ENCODE results near the gene RPS15.
"Not testable (repeated sequence)": the region's sequence is repeated elsewhere in the genome, so short reads cannot be mapped to it uniquely, and the experiment has no call there.

The RPS15 gene

GRCh38 chr19:1418951-1419738 lies 19.1 kb upstream of the RPS15 start:
- in situ Hi-C loops (cut with MboI; ENCODE audit: low sequenced_read_pairs) = no loop called here

- in situ Hi-C loops (cut with MboI; ENCODE audit: low sequenced_read_pairs) = not testable (repeated sequence)
These were observed 18.1 kb upstream of the RPS15 start for GRCh38 chr19:1420085-1420484.

- in situ Hi-C loops (cut with MboI; ENCODE audit: low sequenced_read_pairs) = no loop called here
These were observed 17.6 kb upstream of the RPS15 start for GRCh38 chr19:1420590-1420989.

GRCh38 chr19:1421218-1421957 lies 16.8 kb upstream of the RPS15 start:
- in situ Hi-C loops (cut with MboI; ENCODE audit: low sequenced_read_pairs) = no loop called here

- in situ Hi-C loops (cut with MboI; ENCODE audit: low sequenced_read_pairs) = no loop called here
These were observed 16.3 kb upstream of the RPS15 start for GRCh38 chr19:1421958-1422305.

GRCh38 chr19:1422360-1422759 lies 15.8 kb upstream of the RPS15 start:
- in situ Hi-C loops (cut with MboI; ENCODE audit: low sequenced_read_pairs) = no loop called here

GRCh38 chr19:1422943-1423342 lies 15.3 kb upstream of the RPS15 start:
- in situ Hi-C loops (cut with MboI; ENCODE audit: low sequenced_read_pairs) = no loop called here

GRCh38 chr19:1423436-1424191 lies 14.6 kb upstream of the RPS15 start:
- in situ Hi-C loops (cut with MboI; ENCODE audit: low sequenced_read_pairs) = no loop called here

GRCh38 chr19:1424192-1424955 lies 13.8 kb upstream of the RPS15 start:
- in situ Hi-C loops (cut with MboI; ENCODE audit: low sequenced_read_pairs) = no loop called here

- in situ Hi-C loops (cut with MboI; ENCODE audit: low sequenced_read_pairs) = no loop called here
These were observed 12.9 kb upstream of the RPS15 start for GRCh38 chr19:1425102-1425837.

GRCh38 chr19:1425902-1426301 lies 12.3 kb upstream of the RPS15 start:
- in situ Hi-C loops (cut with MboI; ENCODE audit: low sequenced_read_pairs) = no loop called here

- in situ Hi-C loops (cut with MboI; ENCODE audit: low sequenced_read_pairs) = no loop called here
These were observed 11.5 kb upstream of the RPS15 start for GRCh38 chr19:1426736-1427135.

GRCh38 chr19:1427221-1427920 lies 10.8 kb upstream of the RPS15 start:
- in situ Hi-C loops (cut with MboI; ENCODE audit: low sequenced_read_pairs) = no loop called here

GRCh38 chr19:1428738-1429391 lies 9.3 kb upstream of the RPS15 start:
- in situ Hi-C loops (cut with MboI; ENCODE audit: low sequenced_read_pairs) = no loop called here

- in situ Hi-C loops (cut with MboI; ENCODE audit: low sequenced_read_pairs) = no loop called here
These were observed 8.4 kb upstream of the RPS15 start for GRCh38 chr19:1429750-1430149.

GRCh38 chr19:1430246-1430645 lies 8.0 kb upstream of the RPS15 start:
- in situ Hi-C loops (cut with MboI; ENCODE audit: low sequenced_read_pairs) = no loop called here

- in situ Hi-C loops (cut with MboI; ENCODE audit: low sequenced_read_pairs) = no loop called here
These were observed 6.3 kb upstream of the RPS15 start for GRCh38 chr19:1431759-1432506.

- in situ Hi-C loops (cut with MboI; ENCODE audit: low sequenced_read_pairs) = no loop called here
These were observed 5.7 kb upstream of the RPS15 start for GRCh38 chr19:1432507-1432887.

Data from HL-60/S4 treated with phorbol 12-myristate 13-acetate at 8.2 ng/mL for 4 days and 3 days (cell line).